Measurements from ENCODE around the gene SHROOM4. TPM values are rescaled to one million over a fixed set of nuclear protein-coding genes. Genes with fewer than 3 reads are reported as not detected.

Gene SHROOM4
- total RNA-seq, 2 experiments from 2014 or later = not detected

- CTCF ChIA-PET = no interaction called here
- no peaks in the 10 kb centered on the region for H3K27me3 Mint-ChIP-seq (ENCODE audit: low read depth)
- no peak overlapping the region for H3K4me3 Mint-ChIP-seq
- no peaks in the 10 kb centered on the region for H3K4me1 Mint-ChIP-seq (ENCODE audit: low read depth)
- intact Hi-C loops (cut with micrococcal nuclease) = no loop called here
- no peak for DNase-seq
- no peaks in the 10 kb centered on the region for H3K36me3 Mint-ChIP-seq (ENCODE audit: low read depth)
- no peak overlapping the region for H3K27ac Mint-ChIP-seq
- H3K9me3 Mint-ChIP-seq = no peaks in the 10 kb centered on the region
These were observed 92.1 kb downstream of the SHROOM4 start for GRCh38 chrX:50721764-50722521.

- no peaks in the 10 kb centered on the region for H3K9me3 Mint-ChIP-seq
- no peaks in the 10 kb centered on the region for H3K4me1 Mint-ChIP-seq (ENCODE audit: low read depth)
- DNase-seq = no peak
- intact Hi-C loops (cut with micrococcal nuclease) = no loop called here
- no peak overlapping the region for H3K4me3 Mint-ChIP-seq
- CTCF ChIA-PET = no interaction called here
- H3K36me3 Mint-ChIP-seq (ENCODE audit: low read depth) = no peaks in the 10 kb centered on the region
- no peaks in the 10 kb centered on the region for H3K27me3 Mint-ChIP-seq (ENCODE audit: low read depth)
- no peak overlapping the region for H3K27ac Mint-ChIP-seq
These were observed 94.4 kb downstream of the SHROOM4 start for GRCh38 chrX:50719614-50720013.

- intact Hi-C loops (cut with micrococcal nuclease) = no loop called here
- CTCF ChIA-PET = no interaction called here
- H3K9me3 Mint-ChIP-seq = no peaks in the 10 kb centered on the region
These were observed 95.2 kb downstream of the SHROOM4 start for GRCh38 chrX:50718776-50719175.

GRCh38 chrX:50716706-50717105 lies 97.3 kb downstream of the SHROOM4 start:
- Mint-ChIP-seq H3K4me3 (no peak overlapping the region), H3K36me3 (ENCODE audit: low read depth) (no peaks in the 10 kb centered on the region), H3K27ac (no peak overlapping the region), H3K9me3 (no peaks in the 10 kb centered on the region), H3K27me3 (ENCODE audit: low read depth) (no peaks in the 10 kb centered on the region), H3K4me1 (ENCODE audit: low read depth) (no peaks in the 10 kb centered on the region)
- intact Hi-C loops (cut with micrococcal nuclease) = no loop called here
- CTCF ChIA-PET = interaction anchor here (0.6 kb wide), 1 partner anchor 25 kb away, joined by 4 read pairs; no protein-coding TSS in a partner anchor
- DNase-seq = no peak

More at GRCh38 chrX:50718776-50719175, 95.2 kb downstream of the SHROOM4 start:
- no peak overlapping the region for H3K4me3 Mint-ChIP-seq
- H3K27ac Mint-ChIP-seq = no peak overlapping the region
- H3K27me3 Mint-ChIP-seq (ENCODE audit: low read depth) = no peaks in the 10 kb centered on the region
- no peaks in the 10 kb centered on the region for H3K4me1 Mint-ChIP-seq (ENCODE audit: low read depth)
- no peak for DNase-seq
- no peaks in the 10 kb centered on the region for H3K36me3 Mint-ChIP-seq (ENCODE audit: low read depth)

GRCh38 chrX:50712777-50713176 lies 101.2 kb downstream of the SHROOM4 start:
- Mint-ChIP-seq H3K4me3 (no peak overlapping the region), H3K4me1 (ENCODE audit: low read depth) (no peaks in the 10 kb centered on the region), H3K27ac (no peak overlapping the region), H3K9me3 (no peaks in the 10 kb centered on the region), H3K36me3 (ENCODE audit: low read depth) (no peaks in the 10 kb centered on the region), H3K27me3 (ENCODE audit: low read depth) (no peaks in the 10 kb centered on the region)
- DNase-seq = no peak
- CTCF ChIA-PET = no interaction called here
- intact Hi-C loops (cut with micrococcal nuclease) = no loop called here

- Mint-ChIP-seq H3K4me3 (no peak overlapping the region), H3K36me3 (ENCODE audit: low read depth) (no peaks in the 10 kb centered on the region), H3K4me1 (ENCODE audit: low read depth) (no peaks in the 10 kb centered on the region), H3K27me3 (ENCODE audit: low read depth) (no peaks in the 10 kb centered on the region), H3K27ac (no peak overlapping the region), H3K9me3 (no peaks in the 10 kb centered on the region)
- no peak for DNase-seq
- intact Hi-C loops (cut with micrococcal nuclease) = no loop called here
- CTCF ChIA-PET = no interaction called here
These were observed 102.1 kb downstream of the SHROOM4 start for GRCh38 chrX:50711907-50712306.

- Mint-ChIP-seq H3K36me3 (ENCODE audit: low read depth) (no peaks in the 10 kb centered on the region), H3K4me3 (no peak overlapping the region), H3K27me3 (ENCODE audit: low read depth) (peaks cover 2% of the 10 kb centered on the region), H3K9me3 (no peaks in the 10 kb centered on the region), H3K27ac (no peak overlapping the region), H3K4me1 (ENCODE audit: low read depth) (no peaks in the 10 kb centered on the region)
- DNase-seq = no peak
- CTCF ChIA-PET = no interaction called here
- intact Hi-C loops (cut with micrococcal nuclease) = no loop called here
These were observed 105.9 kb downstream of the SHROOM4 start for GRCh38 chrX:50707955-50708699.

GRCh38 chrX:50707405-50707804 lies 106.6 kb downstream of the SHROOM4 start:
- DNase-seq = no peak
- intact Hi-C loops (cut with micrococcal nuclease) = no loop called here
- no peak overlapping the region for H3K4me3 Mint-ChIP-seq
- no peaks in the 10 kb centered on the region for H3K9me3 Mint-ChIP-seq
- H3K27me3 Mint-ChIP-seq (ENCODE audit: low read depth) = peaks cover 2% of the 10 kb centered on the region
- no peaks in the 10 kb centered on the region for H3K36me3 Mint-ChIP-seq (ENCODE audit: low read depth)
- no peak overlapping the region for H3K27ac Mint-ChIP-seq
- CTCF ChIA-PET = no interaction called here
- no peaks in the 10 kb centered on the region for H3K4me1 Mint-ChIP-seq (ENCODE audit: low read depth)

- no peaks in the 10 kb centered on the region for H3K36me3 Mint-ChIP-seq (ENCODE audit: low read depth)
- intact Hi-C loops (cut with micrococcal nuclease) = no loop called here
- no peak for DNase-seq
- CTCF ChIA-PET = interaction anchor here (0.7 kb wide), 1 partner anchor 205 kb away, joined by 3 read pairs; no protein-coding TSS in a partner anchor
- no peaks in the 10 kb centered on the region for H3K9me3 Mint-ChIP-seq
- no peaks in the 10 kb centered on the region for H3K4me1 Mint-ChIP-seq (ENCODE audit: low read depth)
- H3K27ac Mint-ChIP-seq = no peak overlapping the region
- H3K4me3 Mint-ChIP-seq = no peak overlapping the region
- peaks cover 2% of the 10 kb centered on the region for H3K27me3 Mint-ChIP-seq (ENCODE audit: low read depth)
These were observed 109.0 kb downstream of the SHROOM4 start for GRCh38 chrX:50705042-50705441.

GRCh38 chrX:50704360-50704759 lies 109.6 kb downstream of the SHROOM4 start:
- Mint-ChIP-seq H3K9me3 (no peaks in the 10 kb centered on the region), H3K4me3 (no peak overlapping the region), H3K27ac (no peak overlapping the region), H3K36me3 (ENCODE audit: low read depth) (no peaks in the 10 kb centered on the region), H3K4me1 (ENCODE audit: low read depth) (no peaks in the 10 kb centered on the region), H3K27me3 (ENCODE audit: low read depth) (peaks cover 2% of the 10 kb centered on the region)
- CTCF ChIA-PET = interaction anchor here (0.7 kb wide), 1 partner anchor 205 kb away, joined by 3 read pairs; no protein-coding TSS in a partner anchor
- intact Hi-C loops (cut with micrococcal nuclease) = no loop called here
- no peak for DNase-seq

GRCh38 chrX:50700921-50701320 lies 113.1 kb downstream of the SHROOM4 start:
- Mint-ChIP-seq H3K4me3 (no peak overlapping the region), H3K4me1 (ENCODE audit: low read depth) (no peaks in the 10 kb centered on the region), H3K27ac (no peak overlapping the region), H3K27me3 (ENCODE audit: low read depth) (peaks cover 1% of the 10 kb centered on the region), H3K36me3 (ENCODE audit: low read depth) (no peaks in the 10 kb centered on the region), H3K9me3 (no peaks in the 10 kb centered on the region)
- no peak for DNase-seq
- CTCF ChIA-PET = no interaction called here
- intact Hi-C loops (cut with micrococcal nuclease) = no loop called here

GRCh38 chrX:50698944-50699343 lies 115.0 kb downstream of the SHROOM4 start:
- H3K27ac Mint-ChIP-seq = no peak overlapping the region
- CTCF ChIA-PET = interaction anchor here (0.6 kb wide), 1 partner anchor 30 kb away, joined by 3 read pairs; no protein-coding TSS in a partner anchor
- no peaks in the 10 kb centered on the region for H3K4me1 Mint-ChIP-seq (ENCODE audit: low read depth)
- no peaks in the 10 kb centered on the region for H3K9me3 Mint-ChIP-seq
- peaks cover 2% of the 10 kb centered on the region for H3K27me3 Mint-ChIP-seq (ENCODE audit: low read depth)
- no peak overlapping the region for H3K4me3 Mint-ChIP-seq
- H3K36me3 Mint-ChIP-seq (ENCODE audit: low read depth) = no peaks in the 10 kb centered on the region
- DNase-seq = no peak
- intact Hi-C loops (cut with micrococcal nuclease) = no loop called here

GRCh38 chrX:50697691-50698090 lies 116.3 kb downstream of the SHROOM4 start:
- Mint-ChIP-seq H3K36me3 (ENCODE audit: low read depth) (no peaks in the 10 kb centered on the region), H3K4me1 (ENCODE audit: low read depth) (no peaks in the 10 kb centered on the region), H3K27ac (no peak overlapping the region), H3K9me3 (no peaks in the 10 kb centered on the region), H3K4me3 (no peak overlapping the region), H3K27me3 (ENCODE audit: low read depth) (peaks cover 2% of the 10 kb centered on the region)
- intact Hi-C loops (cut with micrococcal nuclease) = no loop called here
- DNase-seq = no peak
- CTCF ChIA-PET = no interaction called here

Measured in activated naive CD4-positive, alpha-beta T cell treated with anti-CD3 and anti-CD28 coated beads for 36 hours (primary cell).